ENCODE results near the gene TSPAN17.

TSPAN17 gene

DNA sequence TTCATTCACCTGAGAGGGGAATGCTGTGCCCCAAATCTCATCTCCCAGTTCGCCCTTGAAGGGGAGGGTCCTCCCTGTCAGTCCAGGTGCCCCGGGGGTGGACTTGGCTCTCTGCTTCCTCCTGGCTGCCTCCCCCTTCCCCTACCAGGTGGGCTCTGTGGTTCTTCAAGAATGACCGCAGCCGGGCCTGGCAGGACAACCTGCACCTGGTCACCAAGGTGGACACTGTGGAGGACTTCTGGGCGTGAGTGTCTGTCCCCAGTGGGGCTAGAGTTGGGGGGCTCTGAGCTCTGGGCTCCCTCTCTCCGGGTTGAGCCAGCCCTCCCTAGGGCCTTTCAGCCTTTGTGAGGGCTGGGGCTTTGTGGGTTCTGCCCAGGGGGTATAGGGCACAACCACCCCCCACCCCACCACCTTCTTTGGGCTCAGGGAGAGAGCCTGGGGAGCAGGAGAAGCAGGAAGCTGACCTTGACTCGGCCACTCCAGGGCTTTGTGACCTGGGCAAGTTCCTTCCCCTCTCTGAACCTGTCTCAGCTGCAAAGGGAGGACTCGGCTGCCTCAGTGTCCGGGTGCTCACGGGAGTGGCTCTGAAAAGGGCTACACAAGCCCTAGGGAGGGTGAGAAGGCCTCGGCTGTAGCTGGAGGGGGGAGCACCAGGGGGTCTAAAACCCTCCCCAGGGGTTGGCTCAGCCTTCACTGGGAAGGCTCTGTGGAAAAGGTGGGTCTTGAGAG is 3.6 kb upstream of the TSPAN17 start:
- no peak for DNase-seq

GRCh38 chr5:176644294-176644693 is 3.0 kb upstream of the TSPAN17 start:
- no peak for DNase-seq

- no peak for DNase-seq
Measured at GRCh38 chr5:176644878-176645670, 2.2 kb upstream of the TSPAN17 start.

DNA sequence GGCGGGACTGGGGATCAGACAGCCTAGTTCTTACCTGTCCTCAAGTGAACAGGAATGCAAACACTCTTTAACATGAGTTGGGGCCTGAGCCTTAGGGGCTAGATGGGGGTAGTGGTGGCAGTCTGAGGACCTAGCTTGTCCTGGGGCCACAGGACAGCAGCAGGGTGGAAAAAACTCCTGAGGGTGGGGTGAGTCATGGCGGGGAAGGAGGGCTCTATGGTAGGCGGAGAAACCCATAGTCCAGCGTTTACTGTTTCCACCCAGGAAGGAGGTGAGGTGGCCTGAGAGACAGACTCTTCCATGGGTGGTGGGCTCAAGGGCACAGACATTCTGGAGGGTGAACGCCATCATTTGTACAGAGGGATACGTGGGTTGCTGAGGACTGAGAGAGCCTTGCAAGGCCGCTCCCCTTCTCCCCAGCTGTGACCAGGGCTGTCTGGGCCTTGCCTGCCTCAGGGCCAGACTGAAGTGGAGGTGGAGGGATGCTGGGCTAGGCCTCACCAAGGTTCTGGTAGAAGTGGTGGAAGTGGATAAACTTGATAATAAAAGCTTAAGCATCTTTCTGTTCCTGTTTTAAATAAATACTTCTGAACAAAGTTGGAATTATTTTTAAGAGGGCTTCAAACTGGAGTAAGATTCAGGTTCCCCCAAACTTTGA is 1.1 kb upstream of the TSPAN17 start:
- DNase-seq: no peak

GRCh38 chr5:176646707-176647029 is 616 bp upstream of the TSPAN17 start:
- DNase-seq: no peak

GRCh38 chr5:176647843-176648473 is 674 bp downstream of the TSPAN17 start:
- no peak for DNase-seq

DNA sequence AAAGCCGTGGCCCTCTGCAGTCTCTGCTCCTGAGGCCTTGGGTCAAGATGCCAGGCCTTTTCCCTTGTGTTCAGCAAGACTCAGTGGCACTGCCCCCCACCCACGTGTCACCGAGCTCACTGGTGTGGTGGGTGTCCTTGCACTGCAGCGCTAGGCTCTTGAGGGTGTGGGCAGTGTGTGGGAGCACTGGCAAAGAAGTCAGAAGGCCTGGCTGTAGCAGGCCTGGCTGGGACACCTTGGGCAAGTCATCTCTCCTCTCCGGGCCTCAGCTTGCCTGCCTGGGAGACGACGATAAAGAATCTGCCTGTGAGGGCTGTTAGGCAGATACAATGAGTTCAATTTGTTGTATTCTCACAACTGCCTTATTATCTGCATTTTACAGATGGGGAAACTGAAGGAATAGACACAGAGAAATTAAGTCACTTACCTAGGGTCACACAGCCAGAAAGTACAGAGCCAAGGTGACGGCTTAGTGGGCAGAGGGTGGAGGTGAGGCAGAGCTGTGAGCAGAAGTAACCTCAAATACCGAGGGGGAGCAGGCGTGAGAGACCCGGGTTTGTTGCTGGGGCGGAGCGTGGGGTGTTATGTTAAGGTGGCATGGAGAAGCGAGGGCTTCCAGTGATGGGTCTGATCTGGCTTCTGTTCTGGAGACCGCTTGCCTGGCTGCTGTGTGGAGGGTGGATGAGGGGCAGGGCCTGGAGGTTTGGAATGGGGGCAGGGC is 1.4 kb downstream of the TSPAN17 start:
- peak; percentile 25 for DNase-seq

DNA sequence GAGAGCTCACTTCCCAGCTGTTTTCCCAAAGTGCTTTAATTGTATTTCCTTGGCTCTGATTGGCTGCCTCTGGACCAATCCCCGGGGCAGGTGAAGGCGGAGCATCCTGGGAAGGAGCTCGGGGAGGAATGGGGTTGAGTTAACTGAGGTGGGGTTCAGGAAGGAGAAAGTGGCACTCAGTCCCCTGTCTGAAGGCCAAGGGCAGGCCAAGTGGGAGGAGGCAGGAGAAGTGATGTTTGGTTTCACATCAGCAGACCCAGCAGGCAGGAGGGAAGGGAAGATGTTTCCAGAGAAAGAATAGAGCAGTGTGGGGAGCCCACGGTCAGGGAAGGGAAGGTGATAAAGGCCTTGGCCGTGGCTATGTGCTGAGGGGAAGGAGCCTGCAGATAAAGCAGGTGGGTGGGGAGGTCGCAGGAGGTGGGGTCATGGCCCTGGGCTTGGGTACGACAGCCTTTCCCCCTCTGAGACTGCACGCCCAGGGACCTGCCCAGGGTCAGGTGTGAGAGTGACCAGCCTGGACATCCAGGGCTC is 3.1 kb downstream of the TSPAN17 start:
- no peak for DNase-seq

- DNase-seq: no peak
Measured at GRCh38 chr5:176651472-176651980, 4.2 kb downstream of the TSPAN17 start.

GRCh38 chr5:176652136-176652535 is 4.9 kb downstream of the TSPAN17 start:
- DNase-seq: no peak

DNA sequence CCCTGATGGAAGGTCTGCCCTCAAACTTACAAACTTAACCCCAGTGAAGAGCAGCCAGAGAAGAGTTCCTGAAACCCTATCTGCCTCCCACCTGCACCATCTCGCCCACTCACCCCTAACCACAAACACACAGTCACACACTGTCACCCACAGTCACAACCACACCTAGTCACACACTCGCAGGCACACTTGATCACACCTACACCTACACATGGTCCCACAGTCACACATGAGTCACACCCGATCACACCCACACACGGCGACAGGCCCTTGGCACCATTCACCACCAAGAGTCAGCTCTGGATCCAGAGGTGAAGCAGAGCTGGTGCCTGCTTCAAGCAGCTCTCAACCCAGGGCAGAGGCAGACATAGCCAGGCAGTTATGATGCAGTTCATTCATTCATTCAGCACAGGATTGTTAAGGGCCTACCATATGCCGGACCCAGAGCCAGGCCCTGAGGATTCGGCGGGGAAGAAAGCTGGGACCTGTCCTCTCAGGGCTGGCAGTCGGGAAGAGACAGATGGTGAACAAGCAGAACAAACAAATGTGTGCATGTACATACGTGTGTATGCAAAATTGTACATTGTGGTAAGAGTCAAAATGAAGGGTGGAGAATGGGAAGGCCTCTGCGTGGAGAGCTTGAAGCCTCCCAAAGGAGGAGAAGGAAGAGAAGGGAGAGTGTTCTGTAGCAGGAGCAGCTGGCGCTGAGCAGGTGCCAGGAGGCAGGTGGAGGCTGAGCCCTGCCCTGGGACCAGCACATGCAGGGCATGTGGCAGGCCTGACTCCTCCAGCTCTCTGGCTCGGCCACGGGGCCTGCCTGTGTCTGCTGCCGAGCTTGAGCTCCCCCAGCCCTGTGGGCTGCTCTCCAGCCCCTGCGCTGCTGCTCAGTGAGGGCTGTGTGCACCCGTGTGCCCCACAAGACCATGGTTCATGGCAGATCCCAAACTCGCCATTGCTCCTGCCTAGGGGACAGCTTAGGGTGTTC is 6.4 kb downstream of the TSPAN17 start:
- peak; percentile 89 for DNase-seq

- no peak for DNase-seq
Measured at GRCh38 chr5:176654856-176655255, 7.6 kb downstream of the TSPAN17 start.

DNA sequence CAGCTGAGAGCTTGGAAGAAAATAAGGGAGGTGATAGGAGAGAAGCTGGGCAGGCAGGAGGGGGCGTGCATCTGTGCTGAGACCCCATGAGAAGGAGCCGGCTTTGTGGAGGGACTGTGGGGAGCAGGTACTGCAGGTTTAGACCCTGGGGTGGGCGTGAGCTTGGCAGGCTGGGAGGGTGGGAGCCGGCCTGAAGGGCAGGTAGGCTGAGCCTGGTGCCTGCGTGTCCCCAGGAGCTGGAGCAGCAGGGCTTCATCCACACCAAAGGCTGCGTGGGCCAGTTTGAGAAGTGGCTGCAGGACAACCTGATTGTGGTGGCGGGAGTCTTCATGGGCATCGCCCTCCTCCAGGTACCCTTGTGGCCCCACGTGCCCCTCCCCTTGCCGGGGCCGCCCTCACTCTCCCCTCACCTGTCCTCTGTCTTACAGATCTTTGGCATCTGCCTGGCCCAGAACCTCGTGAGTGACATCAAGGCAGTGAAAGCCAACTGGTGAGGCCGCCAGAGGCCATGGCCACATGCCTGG is 9.2 kb downstream of the TSPAN17 start:
- DNase-seq: no peak

DNA sequence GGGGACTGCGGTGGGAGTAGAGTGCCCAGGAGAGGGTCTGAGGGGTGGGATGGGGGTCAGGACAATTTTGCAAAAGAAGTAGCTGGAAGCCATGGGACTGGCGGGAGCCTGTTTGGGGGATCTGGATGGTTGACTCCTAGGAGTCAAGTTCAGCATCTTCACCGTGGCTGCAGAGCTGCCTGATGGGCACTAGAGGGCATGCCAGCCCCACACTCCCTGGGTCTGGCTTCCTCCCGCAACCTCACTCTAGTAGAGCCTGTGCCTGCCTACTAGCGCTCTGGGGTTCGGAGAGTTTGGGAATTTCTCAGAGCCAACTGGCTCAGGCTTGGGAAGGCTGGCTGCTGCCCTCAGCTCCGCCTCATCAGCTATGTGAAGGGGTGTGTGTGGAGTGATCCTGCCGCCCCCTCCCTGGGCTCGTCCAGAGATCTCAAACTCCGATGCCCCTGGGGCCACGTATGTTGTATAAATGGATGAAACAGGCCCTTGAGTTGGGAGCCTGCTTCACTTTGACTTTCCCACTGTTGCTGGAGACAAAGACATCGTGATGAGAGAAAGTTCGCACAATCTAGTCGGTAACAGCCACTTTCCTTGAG is 10.8 kb downstream of the TSPAN17 start:
- DNase-seq: peak; percentile 37

GRCh38 chr5:176658817-176659511 is 11.7 kb downstream of the TSPAN17 start:
- DNase-seq: no peak

DNA sequence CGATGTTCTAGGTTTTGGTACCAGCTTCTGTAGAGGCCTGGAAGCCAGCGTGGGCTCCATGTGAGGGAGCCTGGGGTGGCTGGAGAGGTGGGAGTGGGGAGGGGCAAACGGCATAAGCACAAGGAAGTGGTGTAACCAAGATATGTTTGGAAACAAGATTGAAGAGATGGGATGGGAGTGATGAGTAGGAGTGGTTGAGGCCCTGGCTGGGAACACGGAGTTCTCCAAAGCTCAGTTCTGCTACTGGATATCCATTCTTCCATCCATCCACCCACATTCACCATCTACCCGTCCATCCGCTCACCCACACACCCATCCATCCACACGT is 12.2 kb downstream of the TSPAN17 start:
- DNase-seq: no peak

DNA sequence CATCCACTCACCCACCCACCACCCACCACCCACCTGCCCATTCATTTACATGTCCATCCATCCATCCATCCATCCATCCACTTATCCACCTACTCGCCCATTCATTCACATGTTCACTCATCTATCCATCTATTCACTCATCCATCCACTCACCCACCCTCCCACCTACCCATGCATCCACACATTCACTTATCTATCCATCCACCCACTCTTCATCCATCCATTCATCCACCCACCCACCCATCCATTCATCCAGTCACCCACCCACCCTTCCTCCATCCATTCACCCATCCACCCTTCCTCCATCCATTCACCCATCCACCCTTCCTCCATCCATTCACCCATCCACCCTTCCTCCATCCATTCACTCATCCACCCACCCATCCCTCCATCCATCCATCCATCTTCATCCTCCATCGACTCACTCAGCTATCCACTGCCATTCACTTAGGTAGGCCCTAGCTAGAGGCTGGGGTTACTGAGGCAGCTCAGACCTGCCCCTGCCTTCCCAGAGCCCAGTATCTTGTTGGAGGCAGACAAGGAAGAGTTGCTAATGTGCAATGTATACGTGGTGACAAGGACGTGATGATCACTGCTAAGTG is 12.7 kb downstream of the TSPAN17 start:
- DNase-seq: no peak

DNA sequence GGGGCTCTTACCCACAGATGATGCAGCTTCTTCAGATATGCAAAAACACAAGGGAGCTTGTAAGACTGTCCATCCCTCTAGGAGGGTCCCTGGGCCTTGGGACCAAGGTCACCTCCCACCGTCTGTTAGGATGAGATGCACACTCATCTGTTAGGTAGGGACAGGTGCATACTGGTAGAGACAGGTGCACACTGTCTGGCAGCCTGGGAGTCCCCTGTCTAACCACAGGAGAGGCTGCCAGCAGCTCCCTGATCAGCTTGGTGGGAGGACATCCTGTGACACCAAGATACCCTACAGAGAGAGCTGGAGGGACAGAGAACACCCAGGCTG is 13.2 kb downstream of the TSPAN17 start:
- no peak for DNase-seq

GRCh38 chr5:176660860-176661641 is 13.8 kb downstream of the TSPAN17 start:
- peak; percentile 73 for DNase-seq
